ENCODE results near the gene STK11IP.
"Not testable (repeated sequence)": the region's sequence is repeated elsewhere in the genome, so short reads cannot be mapped to it uniquely, and the experiment has no call there.

Gene STK11IP

DNA sequence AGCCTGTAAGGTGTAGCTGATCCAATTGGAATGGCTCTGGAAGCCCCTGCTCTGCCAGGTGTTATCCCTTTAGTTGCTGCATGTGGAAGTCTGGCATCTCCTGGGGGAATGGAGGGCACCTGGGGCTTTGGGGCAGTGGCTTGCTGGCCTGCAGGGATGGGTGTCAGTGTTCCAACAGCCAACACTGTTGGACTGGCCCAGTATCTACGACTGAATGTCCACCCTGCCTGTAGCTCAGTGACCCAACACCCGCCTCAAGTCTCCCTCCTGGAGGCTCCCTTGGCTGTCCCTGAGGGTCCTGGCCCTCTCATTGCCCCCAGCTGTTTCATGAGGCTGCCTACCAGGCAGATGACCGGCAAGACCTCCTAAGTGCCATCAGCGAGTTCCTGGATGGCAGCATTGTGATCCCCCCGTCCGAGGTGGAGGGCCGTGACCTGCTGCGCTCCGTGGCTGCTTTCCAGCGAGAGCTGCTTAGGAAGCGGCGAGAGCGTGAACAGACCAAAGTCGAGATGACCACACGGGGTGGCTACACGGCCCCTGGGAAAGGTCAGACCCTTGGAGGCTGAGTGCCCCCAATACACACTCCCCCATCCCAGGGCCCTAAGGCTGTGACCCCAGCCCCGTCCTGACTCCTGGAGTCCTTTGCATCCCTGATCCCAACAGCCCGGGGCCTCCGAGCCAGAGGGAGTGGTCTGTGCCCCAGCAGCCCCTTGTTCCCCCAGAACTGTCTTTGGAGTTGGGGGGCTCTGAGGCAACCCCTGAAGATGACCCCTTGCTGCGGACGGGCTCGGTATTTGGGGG is 37.5 kb downstream of the STK11IP start:
- no peak for DNase-seq

DNA sequence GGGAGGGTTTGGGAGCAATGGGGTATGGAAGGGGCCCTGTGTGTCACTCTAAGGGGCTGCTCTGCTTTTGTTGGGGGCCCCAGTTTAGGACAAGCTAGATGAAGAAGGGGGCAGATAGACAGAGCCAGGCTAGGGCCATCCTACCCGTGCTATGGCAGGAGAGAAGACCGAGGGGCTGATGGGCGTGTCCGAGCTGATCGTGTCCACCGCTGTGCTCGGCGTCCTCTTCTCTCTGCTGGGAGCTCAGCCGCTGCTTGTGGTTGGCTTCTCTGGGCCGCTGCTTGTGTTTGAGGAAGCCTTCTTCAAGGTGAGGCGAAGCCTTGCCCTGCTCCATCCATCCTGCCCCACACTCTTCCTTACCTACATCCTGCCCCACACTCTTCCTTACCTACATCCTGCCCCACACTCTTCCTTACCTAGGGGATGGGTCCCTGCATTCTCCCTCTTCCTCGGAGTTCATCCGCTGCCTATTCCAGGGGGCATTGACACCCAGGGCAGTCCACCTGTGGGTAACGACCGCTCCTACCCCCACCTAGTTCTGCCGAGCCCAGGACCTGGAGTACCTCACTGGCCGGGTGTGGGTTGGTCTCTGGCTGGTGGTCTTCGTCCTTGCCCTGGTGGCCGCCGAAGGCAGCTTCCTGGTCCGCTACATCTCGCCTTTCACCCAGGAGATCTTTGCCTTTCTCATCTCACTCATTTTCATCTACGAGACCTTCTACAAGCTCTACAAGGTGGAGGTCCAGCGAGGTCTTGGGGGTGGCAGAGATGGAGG is 38.7 kb downstream of the STK11IP start:
- DNase-seq, result no peak

DNA sequence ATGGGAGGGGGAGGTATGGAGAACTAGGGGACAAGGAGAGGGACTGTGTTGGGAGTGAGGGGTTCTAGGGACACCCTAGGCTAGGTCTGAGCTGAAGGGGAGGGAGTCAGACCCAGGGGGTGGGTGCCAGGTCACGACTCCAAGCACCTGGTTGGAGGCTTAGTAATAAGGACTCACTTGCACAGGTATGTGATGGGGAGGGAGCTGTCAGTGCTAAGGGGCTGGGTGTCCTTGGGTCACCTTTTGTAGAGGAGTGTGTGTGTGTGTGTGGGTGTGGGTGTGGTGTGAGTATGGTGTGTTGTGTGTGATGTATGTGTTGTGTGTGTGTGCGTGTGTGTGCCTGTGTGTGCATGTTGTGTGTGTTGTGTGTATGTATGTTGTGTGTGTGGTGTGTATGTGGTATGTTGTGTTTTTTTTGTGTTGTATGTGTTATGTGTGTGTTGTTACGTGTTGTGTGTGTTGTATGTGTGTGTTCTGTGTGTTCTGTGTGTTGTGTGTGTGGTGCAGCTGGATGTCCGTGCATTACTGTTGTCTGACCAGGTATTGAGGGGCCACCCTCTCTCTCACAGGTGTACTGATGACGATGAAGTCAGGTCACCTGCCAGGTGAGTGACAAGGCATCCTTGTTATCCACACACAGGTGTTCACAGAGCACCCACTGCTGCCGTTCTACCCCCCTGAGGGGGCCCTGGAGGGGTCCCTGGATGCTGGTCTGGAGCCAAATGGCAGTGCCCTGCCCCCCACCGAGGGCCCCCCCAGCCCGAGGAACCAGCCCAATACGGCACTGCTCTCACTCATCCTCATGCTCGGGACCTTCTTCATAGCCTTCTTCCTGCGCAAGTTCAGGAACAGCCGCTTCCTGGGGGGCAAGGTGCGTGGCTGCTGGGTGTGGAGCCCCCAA is 39.5 kb downstream of the STK11IP start:
- no peak for DNase-seq

DNA sequence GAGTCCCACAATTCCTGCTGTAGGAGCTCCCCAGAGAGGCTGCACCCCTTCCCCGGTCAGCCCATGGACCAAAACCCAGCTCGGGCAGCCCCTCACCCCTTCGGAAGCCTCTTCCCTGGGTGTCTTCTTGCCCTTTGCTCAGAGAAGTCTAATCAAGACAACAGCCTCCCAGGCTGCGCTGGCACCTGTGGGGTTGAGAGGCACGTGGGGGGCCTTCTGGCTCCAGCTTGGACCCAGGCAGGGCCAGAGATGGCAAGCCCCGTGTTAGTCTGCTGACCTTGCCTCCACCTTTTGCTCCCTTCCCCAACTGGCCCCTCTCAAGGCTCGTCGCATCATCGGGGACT is 40.2 kb downstream of the STK11IP start:
- no peak for DNase-seq

DNA sequence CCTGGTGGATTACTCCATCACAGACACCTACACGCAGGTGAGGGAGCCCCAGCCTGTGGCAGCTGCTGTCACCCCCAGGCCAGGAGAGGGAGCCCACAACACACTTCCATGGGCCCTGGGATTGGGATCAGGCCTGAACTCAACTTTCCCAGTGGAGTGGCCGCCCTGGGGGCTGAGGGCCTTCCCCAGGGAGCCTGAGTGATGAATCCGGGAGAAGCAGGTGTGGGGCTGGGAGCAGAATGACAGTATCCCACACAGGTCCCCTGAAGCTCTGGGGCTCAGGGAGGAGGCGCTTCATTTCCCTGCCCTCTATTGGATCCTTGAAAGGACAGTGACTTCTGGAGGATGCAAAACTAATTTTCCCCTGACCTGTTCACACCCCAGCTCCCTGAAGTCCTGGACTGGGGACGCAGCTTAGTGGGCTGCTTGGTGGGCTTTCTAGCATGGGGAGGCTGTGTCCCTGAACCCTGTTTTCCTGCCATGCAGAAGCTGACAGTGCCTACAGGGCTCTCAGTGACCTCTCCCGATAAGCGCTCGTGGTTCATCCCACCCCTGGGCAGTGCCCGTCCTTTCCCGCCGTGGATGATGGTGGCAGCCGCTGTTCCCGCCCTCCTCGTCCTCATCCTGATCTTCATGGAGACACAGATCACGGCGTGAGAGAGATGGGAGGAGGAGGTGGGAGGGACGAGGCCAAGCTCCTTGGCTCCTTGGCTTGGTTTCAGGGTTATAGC is 40.7 kb downstream of the STK11IP start:
- DNase-seq, result no peak

DNA sequence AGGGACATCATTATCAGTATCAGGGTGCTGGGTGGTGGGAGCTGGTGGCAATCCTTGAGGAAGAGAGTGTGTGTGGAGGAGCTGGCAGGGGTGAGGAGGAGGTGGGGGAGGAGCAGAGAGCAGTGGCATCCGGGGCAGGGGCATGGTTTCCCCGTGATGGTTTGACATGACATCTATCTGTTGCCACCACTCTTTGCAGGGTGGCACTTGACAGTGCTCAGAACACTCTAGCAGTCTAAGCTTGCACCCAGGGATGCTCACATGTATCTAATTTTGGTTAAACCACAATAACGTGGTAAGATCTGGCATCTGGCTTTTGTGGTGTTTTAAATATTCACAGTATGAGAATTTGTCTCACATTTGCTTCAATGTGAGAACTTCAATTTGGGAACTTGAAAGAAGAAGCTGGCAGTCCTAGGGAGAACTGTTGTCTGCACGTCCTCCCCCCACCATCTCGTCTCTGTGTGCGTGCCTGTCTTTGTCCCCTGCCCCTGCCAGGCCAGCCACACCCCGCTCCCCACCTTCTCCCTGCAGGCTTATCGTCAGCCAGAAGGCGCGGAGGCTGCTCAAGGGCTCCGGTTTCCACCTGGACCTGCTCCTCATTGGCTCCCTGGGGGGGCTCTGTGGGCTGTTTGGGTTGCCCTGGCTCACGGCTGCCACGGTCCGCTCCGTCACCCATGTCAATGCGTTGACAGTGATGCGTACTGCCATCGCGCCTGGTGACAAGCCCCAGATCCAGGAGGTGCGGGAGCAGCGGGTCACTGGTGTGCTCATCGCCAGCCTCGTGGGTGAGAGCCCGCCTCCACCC is 41.5 kb downstream of the STK11IP start:
- DNase-seq, result no peak

DNA sequence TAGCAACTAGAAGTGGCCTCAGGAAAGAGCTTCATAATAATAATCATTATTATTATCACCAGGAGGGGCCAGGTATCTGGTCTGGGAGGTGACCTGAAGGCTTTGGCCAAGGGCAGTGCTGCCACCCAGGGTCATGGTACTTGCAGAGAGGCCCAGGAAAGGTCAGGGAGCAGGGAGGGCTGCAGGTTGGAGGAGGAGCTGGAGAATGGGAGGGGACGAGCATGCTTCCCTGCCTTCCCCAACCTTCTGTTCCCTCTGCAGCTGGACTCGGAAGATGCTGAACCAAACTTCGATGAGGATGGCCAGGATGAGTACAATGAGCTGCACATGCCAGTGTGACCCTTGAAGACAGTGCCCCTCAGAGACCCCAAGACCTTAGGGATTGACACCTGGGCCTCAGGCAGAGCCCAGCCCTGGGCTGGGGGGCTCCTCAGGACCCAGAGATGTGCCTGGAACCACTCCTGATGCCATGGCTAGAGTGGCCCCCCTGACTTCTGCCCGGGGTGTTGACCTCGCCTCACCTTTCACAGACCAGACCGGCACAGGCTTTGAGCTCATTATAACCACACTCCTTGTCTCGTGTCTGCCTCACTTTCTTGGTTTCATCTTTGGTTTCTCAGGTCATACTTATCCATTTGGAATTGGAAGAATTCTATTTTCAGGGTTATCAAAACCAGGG is 43.9 kb downstream of the STK11IP start:
- DNase-seq, result no peak

DNA sequence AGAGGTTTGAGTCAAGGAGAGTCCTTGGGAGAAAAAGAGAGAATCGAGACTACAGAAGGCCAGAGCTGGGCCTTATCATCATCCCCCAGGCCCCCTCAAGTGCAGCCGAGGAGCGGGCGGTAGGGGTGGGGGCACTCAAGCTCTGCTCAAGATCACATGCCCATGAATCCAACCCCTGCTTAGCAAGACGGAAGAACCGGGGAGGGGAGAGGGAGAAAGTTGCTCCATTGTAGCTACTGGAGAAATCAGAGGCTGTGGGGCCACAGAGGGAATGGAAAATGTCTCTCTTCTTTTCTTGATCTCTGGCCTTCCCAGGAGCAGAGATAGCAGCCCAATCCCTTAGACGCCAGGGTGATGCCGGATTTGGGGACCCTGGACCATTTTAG is 44.4 kb downstream of the STK11IP start:
- DNase-seq, result no peak

DNA sequence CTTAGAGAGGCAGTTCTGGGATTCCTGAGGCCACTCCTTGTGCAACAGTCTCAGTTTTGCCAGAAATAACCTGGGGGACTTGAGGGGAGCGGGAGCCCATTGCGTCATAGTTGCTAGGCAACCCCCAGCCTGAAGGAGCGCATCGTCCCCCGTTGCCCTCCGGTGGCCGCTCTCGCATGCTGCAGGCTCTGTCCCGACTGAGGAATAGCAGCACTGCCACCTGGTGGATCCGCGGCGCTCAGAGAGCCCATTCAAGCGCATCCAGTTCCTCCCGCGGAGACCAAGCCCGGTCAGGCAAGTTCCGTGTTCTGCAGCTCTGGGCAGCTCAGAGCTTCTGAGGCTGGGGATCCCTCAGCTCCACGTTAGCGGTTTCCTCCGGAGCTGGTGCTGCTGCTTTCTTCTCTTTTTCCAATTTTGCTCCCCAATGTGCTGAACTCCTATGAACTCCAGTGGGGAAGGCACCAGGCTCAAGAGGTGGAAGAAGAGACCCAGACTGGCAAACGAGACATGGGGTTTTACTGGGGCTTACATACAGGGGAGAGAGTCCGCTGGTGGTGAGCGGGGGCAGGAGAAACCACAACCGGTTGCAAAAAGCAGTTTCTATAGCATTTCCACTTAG is 44.9 kb downstream of the STK11IP start:
- DNase-seq, result peak; percentile 91

DNA sequence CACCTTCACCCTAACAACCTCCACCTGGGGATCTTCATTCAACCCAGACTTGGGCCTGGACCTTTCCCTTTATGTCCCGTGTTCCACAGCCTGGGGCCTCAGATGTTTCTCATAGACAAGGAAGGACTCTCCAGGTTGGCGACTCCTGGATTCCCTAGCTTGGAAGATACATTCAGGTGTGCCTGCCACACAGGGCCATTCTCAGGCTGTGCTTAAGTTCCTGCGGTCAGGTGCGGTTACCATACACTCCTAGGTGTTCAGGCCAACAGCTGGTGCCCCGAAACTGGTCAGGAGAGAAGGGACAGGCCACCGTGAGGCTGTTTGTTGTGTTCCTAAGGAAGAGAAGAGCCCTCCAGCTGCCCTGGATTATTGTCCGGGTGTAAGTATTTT is 45.4 kb downstream of the STK11IP start:
- DNase-seq, result no peak

DNA sequence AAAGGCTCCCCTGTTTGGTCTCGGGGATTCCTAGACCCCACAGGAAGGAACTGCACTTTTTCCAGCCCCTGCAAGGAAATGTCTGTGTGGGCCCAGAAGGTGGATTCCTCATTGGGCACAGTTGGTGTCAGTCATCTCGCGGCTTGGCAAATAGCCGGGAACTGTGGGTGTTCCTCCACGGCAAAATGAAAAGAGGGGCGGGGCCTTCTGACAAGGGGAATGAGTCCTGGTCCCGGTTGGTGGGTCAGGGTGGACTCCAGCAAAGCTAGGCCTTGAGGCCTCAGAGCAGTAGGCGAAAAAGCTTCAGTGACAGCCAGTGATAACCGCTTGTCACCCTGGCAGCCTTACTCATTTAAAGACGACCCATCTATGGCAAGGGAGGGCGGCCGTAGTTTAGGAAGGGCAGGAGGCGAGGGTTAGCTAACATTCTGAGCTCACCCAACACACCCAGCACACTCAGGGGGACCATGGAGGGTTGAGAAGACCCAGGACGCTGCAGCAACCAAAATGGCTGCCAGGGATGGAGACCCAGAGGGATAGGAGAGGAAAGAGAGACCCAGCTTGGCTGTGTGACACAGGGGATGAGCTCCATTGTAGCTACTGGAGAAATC is 46.2 kb downstream of the STK11IP start:
- no peak for DNase-seq

DNA sequence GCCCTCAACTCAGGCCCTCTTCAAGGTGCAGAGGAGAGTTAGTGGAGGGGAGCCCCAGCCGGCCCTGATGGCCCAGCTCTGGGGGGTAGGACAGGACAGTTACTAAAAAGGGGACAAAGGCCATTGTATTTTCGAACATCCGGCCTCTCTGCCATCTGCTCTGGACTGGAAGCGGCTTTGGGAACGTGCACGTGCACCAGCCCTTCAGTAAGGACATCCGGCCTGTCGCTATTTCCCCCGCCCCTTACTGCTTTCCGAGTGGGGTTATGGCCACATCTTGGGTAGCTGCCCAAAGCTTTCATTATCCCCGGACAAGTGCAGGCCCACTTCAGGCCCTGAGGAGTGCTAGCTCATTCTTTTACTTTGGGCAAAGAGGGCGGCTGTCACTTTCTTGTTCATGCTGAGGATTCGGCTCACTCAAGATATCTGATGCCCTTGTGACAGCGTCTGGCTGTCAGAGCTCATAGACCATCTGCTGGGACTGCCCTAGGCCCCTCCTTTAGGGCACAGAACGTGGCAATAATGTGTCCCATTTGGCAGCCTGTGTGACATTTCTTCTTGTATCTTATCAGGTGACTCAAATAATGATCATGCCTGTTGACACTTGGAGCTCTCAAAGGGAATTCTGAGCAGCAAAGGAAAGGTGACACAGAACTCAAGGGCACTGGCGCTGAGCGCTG is 47.3 kb downstream of the STK11IP start:
- DNase-seq, result no peak

DNA sequence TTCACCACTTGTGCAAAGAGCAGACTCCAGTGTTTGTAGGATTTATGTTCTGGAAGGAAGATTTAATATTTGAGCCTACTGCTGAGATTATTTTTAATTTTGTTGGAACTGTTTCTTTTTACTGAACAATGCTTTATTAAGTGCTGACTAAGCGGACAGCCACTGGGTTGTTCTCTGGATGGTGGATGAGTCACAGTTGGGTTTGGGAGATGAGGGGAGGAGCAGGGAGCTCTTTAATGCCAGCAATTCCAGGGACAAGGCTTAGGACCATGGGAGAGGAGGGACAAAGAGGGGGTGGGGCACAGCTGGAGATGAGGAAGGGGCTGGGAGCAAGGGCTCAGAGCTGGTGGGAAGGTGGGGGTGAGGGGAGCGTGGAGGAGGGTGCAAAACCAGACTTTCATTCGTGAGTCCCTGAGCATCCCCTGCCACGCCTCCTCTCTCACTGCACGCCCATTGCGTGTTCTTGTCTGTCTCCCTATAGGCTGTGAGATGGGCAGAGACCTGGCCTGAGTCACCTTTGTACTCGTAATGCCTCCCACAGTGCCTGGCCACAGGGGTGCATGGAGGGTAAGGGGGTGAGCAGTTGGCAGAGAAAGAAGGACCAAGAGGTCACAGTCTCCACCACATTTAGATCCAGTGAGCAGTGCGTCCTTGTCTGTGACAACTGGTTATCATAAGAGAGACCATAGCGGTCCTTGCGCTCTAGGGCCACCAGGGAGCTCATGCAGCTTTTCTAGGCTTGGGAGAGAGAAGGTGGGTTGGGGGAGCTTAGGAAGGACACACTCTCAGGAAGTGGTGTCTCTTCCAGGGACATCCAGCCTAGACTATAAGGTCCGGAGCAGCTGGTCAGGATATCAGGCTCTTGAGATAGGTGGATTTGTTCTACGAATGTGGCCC is 48.2 kb downstream of the STK11IP start:
- no peak for DNase-seq

DNA sequence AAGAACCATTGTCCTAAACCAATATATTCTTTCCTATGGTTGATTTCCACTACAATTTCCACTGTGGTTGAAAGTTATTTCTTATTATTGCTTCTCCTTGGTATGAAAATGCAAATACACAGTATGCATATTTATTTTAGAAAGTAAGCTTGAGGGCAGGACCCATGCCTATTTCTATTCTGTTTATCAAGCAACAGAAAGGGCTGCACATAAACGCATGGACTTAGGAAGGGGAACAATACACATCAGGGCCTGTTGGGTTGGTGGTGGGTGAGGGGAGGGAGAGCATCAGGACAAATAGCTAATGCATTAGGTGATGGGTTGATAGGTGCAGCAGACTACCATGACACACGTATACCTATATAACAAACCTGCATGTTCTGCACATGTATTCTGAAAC is 50.5 kb downstream of the STK11IP start:
- DNase-seq, result no peak

DNA sequence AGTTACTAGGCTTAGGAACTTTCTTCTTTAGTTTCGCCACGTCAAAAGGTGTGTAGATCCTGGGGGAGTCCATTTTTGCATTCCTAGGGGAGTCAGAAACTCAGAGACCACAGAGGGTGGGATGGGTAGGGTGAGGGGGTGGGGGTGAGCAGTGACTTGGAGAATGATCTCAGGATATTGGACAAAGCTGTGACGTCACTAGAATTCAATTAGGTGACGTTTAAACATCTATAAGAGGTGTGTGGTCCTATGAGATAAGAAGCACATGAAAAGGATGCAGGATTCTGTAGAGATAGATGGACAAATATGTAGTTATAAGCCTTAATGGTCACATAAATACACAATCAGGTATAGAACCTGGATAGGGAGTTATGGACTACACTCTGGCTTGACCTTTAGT is 51.3 kb downstream of the STK11IP start:
- no peak for DNase-seq

DNA sequence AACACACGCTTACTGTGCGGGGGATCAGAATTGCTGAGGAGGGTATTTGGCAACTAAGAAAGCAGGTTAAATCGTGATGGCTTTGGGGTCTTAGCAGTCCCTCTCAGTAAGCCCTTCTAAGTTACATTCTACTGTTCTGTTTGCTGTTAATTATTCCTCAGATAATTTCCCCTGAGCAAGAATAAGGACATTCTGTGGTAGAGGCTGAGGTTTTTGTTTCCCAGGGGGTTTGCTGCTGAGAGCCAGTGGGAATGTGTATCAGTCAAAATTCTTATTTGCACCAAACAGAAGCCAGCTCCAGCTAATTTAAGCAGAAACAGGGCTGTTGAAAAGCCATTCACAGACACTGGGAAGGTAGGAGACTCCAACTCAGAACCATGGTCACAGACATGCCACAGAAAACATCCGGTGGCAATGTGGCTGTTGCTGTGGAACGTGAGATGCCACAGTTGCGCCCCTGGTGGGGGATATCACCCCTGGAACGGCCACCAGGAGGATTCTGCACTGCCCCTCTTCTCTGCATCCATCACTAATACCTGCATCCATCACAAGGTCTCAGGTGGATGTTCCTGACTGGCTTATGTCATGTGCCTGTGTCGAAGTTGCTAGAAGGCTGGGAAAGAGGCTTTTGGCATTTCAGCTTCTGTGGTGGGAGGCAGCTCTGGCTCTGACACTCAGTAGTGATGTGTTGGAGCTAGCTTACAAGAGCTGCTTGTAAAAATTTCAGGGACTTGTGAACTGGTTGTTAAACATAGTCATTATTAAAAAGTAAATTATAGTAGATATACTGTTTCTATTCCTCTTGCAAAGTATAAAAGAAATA is 53.0 kb downstream of the STK11IP start:
- DNase-seq, result no peak

DNA sequence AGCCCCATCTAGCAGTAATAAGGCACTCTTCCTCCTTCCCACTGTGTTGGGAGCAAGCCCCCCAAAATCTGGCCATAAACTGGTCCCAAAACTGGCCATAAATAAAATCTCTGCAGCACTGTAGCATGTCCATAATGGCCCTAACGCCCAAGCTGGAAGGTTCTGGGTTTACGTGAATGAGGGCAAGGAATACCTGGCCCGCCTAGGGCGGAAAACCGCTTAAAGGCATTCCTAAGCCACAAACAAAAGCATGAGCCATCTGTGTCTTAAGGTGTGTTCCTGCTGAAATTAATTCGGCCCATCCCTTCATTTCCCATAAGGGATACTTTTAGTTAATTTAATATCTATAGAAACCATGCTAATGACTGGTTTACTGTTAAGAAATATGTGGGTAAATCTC is 54.0 kb downstream of the STK11IP start:
- DNase-seq, result not testable (repeated sequence)

DNA sequence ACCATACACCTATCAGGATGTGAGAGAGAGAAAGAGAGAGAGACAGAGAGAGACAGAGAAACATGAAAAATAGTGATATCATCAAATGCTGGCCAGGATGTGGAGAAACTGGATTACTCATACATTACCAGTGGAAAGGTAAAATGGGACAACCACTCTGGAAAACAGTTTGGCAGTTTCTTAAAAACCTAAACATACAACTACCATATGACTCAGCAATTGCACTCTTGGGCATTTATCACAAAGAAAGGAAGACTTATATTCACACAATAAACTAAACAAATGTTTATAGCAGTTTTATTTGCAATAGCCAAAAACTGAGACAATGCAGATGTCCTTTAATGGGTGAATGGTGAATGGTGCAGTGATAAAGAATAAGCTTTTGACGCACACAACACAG is 58.9 kb downstream of the STK11IP start:
- no peak for DNase-seq

Measured in hematopoietic multipotent progenitor cell treated with erythropoietin and hydrocortisone succinate and interleukin-3 and kit ligand, for 8 days (in vitro differentiated cells).